GM15510 (cell line): ENCODE results near the gene CNN3.

Experiments
- POLR2A ChIP-seq: IDR thresholded peaks from 3 replicates; pipeline ENCODE4 v1.6.1; 2011; ENCODE audit warnings: borderline replicate concordance; ENCODE audit not compliant: insufficient read length; ENCODE audit errors: extremely low read depth

CNN3 gene

GRCh38 chr1:94926915-94927404 lies at the start of gene CNN3:
CNN3 (minus strand) TSS chr1:94927110; CDS start chr1:94926894, 216 bp downstream.
- TF ChIP-seq POLR2A = peak; percentile 29

DNA sequence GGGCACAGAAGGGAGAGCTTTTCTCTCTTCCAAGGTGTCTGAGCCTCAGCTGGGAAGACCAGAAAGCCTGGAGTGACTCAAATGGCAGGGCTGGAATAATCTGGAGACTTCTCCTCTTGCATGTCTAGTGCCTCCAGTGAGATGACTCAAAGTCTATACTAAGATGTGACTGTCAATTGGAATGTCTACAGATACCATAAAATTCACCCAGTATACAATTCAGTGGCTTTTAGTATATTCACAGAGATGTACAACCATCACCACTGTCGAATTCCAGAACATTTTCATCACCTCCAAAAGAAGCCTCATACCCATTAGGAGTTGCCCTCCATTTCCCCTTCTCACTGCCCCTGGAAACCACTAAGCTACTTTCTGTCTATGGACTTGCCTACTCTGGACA lies 47.9 kb upstream of the CNN3 start:
- no peak for TF ChIP-seq POLR2A

GRCh38 chr1:94974241-94974640 lies 47.3 kb upstream of the CNN3 start:
- no peak for TF ChIP-seq POLR2A

GRCh38 chr1:94973309-94973922 lies 46.5 kb upstream of the CNN3 start:
- TF ChIP-seq POLR2A = no peak

- no peak for TF ChIP-seq POLR2A
These were observed 44.6 kb upstream of the CNN3 start for GRCh38 chr1:94971491-94971924.

- TF ChIP-seq POLR2A = no peak
These were observed 43.9 kb upstream of the CNN3 start for GRCh38 chr1:94970783-94971182.

DNA sequence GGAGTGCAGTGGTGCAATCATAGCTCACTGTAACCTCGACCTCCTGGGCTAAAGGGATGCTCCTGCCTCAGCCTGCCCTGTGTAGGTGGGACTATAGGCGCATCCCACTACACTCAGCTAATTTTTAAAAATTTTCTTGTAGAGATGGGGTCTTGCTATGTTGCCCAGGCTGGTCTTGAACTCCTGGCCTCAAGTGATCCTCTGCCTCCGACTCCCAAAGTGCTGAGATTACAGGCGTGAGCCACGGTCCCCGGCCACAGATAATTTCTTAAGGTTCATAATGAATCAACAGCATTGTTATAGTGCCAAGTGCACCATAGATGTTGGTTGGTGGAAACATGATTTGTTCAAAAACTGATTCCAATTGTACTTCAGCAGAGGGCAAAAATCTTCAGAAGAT lies 42.2 kb upstream of the CNN3 start:
- no peak for TF ChIP-seq POLR2A

- TF ChIP-seq POLR2A = no peak
These were observed 39.1 kb upstream of the CNN3 start for GRCh38 chr1:94966033-94966432.

DNA sequence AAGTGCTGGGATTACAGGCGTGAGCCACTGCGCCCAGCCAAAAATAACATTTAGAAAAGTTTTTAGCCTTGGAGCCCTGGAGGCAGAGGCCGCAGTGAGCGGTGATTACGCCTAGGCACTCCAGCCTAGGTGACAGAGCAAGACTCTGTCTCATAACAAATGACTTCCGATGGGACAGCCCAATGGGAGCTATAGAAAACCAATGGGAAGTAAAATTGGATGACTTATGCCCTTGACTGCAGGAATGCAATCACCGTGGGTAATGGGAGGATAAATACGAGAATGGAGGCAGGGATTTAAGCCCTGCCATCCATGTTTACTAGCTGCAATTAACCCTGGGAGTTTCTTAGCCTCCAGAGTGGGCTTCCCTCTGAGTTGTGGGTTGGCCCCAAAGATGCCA lies 37.0 kb upstream of the CNN3 start:
- no peak for TF ChIP-seq POLR2A

DNA sequence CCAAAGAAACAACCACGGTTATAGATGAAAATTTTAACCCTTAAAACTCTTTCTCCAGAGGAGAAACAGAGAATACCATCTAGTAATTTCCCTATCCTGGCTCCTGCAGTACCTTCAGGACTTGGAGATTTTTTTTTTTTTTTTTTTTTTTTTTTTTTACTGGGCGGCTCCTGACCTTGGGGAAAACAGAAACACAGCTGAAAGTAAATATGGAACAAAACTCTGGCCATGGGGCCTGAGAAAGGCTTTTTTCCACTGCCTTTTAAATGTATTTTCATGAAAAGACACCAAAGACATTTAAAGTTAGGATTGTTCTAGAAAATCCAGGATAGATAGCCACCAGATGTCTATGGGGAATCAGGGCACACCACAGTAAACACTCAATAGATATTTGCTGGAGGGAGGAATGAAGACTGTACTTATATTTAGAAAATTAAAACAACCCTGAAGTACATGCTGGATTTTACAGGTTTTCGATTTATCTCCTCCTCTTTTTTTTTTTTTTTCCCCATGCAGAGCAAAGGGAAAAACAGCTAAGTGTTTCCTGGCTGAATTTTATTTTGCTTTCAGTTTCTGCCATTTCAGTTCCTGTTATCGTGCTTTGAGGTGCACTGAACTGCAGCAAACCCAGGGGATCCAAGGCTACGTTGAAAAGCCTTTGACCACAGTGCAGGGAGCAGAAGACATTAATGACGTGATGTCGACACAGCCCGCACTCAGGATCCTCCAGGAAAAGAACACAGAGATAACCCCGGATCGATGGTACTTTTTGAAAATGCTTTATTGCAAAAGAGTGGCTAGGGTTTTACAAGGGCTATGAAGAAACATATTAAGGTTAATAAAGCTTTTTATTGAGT lies 35.7 kb upstream of the CNN3 start:
- TF ChIP-seq POLR2A = no peak

DNA sequence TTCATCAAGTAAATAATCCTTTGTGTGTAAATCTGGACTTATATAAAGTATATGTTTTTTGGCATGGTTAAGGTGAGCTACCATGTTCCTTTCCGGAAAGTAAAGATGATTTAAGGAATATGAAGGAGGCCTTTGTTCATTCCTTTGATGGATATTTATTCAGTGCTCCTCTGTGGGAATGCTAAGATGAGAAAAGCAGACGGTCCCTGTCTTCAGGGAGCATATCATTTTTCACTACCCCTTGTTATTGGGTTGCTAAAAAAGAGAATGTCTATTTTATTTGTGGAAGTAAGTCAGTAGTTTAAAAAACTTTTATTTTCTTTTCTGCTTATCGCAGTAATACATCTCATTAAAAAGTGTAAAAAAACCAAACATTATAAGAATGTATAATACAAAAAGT lies 35.1 kb upstream of the CNN3 start:
- no peak for TF ChIP-seq POLR2A

DNA sequence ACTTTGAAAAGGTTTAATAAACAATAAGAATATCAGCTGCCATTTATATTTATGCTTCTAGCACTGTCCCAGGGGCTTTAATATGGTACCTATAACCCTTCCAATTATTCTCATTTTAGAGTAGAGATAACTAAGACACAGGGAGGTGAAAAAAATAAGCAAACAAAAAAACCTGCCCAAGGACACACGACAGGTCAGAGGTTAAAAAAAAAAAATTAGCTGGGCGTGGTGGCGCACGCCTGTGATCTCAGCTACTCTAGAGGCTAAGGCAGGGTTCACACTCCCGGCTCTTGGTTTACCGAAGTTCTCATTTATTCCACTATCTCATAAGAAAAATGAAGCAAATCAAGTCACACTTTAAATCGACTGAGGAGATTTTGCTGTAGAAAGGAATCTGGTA lies 34.7 kb upstream of the CNN3 start:
- TF ChIP-seq POLR2A = no peak

DNA sequence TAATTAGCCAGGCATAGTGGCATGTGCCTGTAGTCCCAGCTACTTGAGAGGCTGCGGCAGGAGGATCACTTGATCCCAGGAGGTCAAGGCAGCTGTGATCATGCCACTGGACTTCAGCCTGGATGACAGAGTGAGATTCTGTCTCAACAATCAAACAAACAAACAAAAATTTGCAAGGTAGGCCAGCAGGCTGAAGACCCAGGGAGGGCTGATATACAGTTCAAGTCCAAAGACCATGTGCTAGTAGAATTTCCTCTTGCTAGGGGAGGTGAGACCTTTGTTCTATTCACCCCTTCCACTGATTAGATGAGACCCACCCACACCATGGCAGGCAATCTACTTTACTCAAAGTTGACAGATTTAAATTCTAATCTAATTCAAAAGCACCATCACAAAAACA lies 31.2 kb upstream of the CNN3 start:
- TF ChIP-seq POLR2A = no peak

DNA sequence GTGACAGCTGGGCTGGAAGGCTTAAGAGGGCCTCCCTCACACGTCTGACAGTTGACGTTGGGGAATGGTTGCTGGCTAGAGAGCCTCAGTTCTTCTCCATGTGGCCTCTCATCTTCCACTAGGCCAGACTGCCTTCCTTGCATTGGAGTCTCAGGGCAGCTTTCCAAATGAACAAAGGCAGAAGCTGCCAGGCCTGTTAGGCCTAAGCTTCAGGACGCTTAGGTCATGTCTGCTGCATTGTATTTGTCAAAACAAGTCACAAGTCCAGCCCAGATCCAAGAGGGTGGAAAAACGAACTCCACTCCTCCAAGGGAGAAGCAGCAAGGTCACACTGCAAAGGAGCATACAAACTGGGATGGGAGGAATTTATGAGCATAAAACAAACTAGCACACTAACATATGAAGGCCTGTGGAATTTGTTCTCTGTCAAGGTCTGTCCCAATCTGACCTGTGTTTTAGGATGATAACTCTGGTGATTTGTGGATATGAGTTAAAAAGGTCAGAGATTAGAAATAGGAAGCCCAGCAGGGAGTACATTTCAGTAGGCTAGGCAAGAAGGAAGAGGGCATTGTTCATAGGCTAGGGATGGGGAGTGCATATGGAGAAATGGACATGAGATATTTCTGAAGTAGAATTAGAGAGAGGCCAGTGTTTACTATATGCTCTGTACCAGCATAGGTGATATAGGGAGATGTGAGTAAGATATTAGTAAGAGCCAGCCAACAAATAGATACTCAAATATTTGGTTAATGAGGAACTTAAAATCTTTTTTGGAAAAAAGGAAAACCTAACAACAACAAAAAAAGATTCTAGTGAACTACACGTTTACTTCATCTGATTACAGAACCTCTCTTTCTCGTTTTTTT lies 29.1 kb upstream of the CNN3 start:
- no peak for TF ChIP-seq POLR2A
